ENCODE results near the gene GATAD2B.
"Not testable (repeated sequence)": the region's sequence is repeated elsewhere in the genome, so short reads cannot be mapped to it uniquely, and the experiment has no call there.

GRCh38 chr1:153782648-153783047 is 140.1 kb downstream of the GATAD2B start:
- TF ChIP-seq, protein P1, sequence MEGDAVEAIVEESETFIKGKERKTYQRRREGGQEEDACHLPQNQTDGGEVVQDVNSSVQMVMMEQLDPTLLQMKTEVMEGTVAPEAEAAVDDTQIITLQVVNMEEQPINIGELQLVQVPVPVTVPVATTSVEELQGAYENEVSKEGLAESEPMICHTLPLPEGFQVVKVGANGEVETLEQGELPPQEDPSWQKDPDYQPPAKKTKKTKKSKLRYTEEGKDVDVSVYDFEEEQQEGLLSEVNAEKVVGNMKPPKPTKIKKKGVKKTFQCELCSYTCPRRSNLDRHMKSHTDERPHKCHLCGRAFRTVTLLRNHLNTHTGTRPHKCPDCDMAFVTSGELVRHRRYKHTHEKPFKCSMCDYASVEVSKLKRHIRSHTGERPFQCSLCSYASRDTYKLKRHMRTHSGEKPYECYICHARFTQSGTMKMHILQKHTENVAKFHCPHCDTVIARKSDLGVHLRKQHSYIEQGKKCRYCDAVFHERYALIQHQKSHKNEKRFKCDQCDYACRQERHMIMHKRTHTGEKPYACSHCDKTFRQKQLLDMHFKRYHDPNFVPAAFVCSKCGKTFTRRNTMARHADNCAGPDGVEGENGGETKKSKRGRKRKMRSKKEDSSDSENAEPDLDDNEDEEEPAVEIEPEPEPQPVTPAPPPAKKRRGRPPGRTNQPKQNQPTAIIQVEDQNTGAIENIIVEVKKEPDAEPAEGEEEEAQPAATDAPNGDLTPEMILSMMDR (IDR thresholded peaks at IDR 0.05), result not testable (repeated sequence)
- not testable (repeated sequence) for TF ChIP-seq POLR2A (IDR thresholded peaks at IDR 0.05)

All from stomach (tissue), 4 donors.